Measurements from ENCODE around the gene SYCE1L.
A peak's percentile ranks its signal among the peaks of the same experiment; 100 is the strongest.

The SYCE1L gene

DNA sequence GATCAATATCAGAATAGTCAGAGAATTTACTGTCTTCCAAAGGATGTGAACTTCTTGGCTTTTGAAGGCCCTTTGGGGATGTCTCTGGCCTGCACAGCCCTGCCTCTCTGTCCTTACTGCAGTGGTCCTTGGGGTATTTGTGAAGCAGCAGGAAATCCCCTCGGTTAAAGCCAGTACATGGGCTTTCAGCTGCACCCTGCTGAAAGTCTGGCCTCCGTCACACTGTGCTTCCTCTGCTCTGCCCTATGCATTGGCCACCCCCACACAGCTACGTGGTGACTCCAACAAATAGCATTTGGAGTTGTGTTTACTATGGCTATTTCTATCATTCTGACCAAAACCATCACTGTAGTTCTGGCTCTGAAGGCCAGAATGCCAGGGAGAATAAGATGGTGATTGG, 21.2 kb downstream of the SYCE1L start:
- Histone ChIP-seq H3K27me3 (ENCODE audit: insufficient read depth, low read length) (no peaks in the 10 kb centered on the region), H2BK120ac (ENCODE audit: insufficient read depth, low read length, poor library complexity) (no peak overlapping the region), H4K91ac (ENCODE audit: low read depth, low read length) (no peak overlapping the region), H3K23ac (ENCODE audit: low read length) (no peak overlapping the region), H4K12ac (ENCODE audit: low read depth, low read length) (no peak overlapping the region), H3K14ac (ENCODE audit: low read length) (no peak overlapping the region), H3K27ac (ENCODE audit: low read depth, low read length) (no peak overlapping the region), H2BK12ac (ENCODE audit: low read length) (no peak overlapping the region), H3K9me3 (ENCODE audit: insufficient read depth, low read depth, low read length) (no peaks in the 10 kb centered on the region), H3K4me3 (ENCODE audit: low read depth, low read length) (no peak overlapping the region), H2BK5ac (ENCODE audit: low read depth, low read length, poor library complexity) (no peak overlapping the region), H3K79me1 (ENCODE audit: low read length) (no peaks in the 10 kb centered on the region), H3K4me2 (ENCODE audit: low read length) (no peak overlapping the region), H3K4me1 (ENCODE audit: control insufficient read depth in 1 of 2, insufficient read depth in 2 of 2, low read length in 2 of 2) (peaks cover 0 to 2% of the 10 kb centered on the region in 2 experiments), H4K8ac (ENCODE audit: low read depth, low read length) (no peak overlapping the region), H2AK5ac (ENCODE audit: low read length) (no peak overlapping the region), H3K36me3 (ENCODE audit: control insufficient read depth in 1 of 2, insufficient read depth in 2 of 2, low read length in 2 of 2) (peaks cover 2 to 3% of the 10 kb centered on the region in 2 experiments), H3K9ac (ENCODE audit: low read length) (no peak overlapping the region), H3K4ac (ENCODE audit: low read depth, low read length) (no peak overlapping the region), H3K18ac (ENCODE audit: low read length) (no peak overlapping the region), H3K79me2 (ENCODE audit: control insufficient read depth, insufficient read depth, low read length, poor library complexity) (no peaks in the 10 kb centered on the region), H2AFZ (ENCODE audit: insufficient read depth, low read length, poor library complexity) (no peak overlapping the region)
- DNase-seq = no peak
- no CpG with 5 or more reads among the region's 3 CpGs for whole genome bisulfite sequencing (ENCODE audit: extremely low coverage, insufficient coverage, insufficient read length)

- Histone ChIP-seq H3K36me3 (ENCODE audit: control insufficient read depth in 1 of 2, insufficient read depth in 2 of 2, low read length in 2 of 2) (peaks cover 2 to 3% of the 10 kb centered on the region in 2 experiments), H3K27me3 (ENCODE audit: insufficient read depth, low read length) (no peaks in the 10 kb centered on the region), H3K79me1 (ENCODE audit: low read length) (no peaks in the 10 kb centered on the region), H4K91ac (ENCODE audit: low read depth, low read length) (no peak overlapping the region), H2BK12ac (ENCODE audit: low read length) (no peak overlapping the region), H3K27ac (ENCODE audit: low read depth, low read length) (no peak overlapping the region), H3K14ac (ENCODE audit: low read length) (no peak overlapping the region), H4K12ac (ENCODE audit: low read depth, low read length) (no peak overlapping the region), H3K4ac (ENCODE audit: low read depth, low read length) (no peak overlapping the region), H3K23ac (ENCODE audit: low read length) (no peak overlapping the region), H2BK120ac (ENCODE audit: insufficient read depth, low read length, poor library complexity) (no peak overlapping the region), H2BK5ac (ENCODE audit: low read depth, low read length, poor library complexity) (no peak overlapping the region), H3K79me2 (ENCODE audit: control insufficient read depth, insufficient read depth, low read length, poor library complexity) (no peaks in the 10 kb centered on the region), H2AFZ (ENCODE audit: insufficient read depth, low read length, poor library complexity) (no peak overlapping the region), H3K4me2 (ENCODE audit: low read length) (no peak overlapping the region), H3K4me3 (ENCODE audit: low read depth, low read length) (no peak overlapping the region), H4K8ac (ENCODE audit: low read depth, low read length) (no peak overlapping the region), H3K18ac (ENCODE audit: low read length) (no peak overlapping the region), H3K9me3 (ENCODE audit: insufficient read depth, low read depth, low read length) (no peaks in the 10 kb centered on the region), H3K9ac (ENCODE audit: low read length) (no peak overlapping the region), H3K4me1 (ENCODE audit: control insufficient read depth in 1 of 2, insufficient read depth in 2 of 2, low read length in 2 of 2) (peaks cover 0 to 2% of the 10 kb centered on the region in 2 experiments), H2AK5ac (ENCODE audit: low read length) (no peak overlapping the region)
- no CpG with 5 or more reads among the region's 4 CpGs for WGBS (ENCODE audit: extremely low coverage, insufficient coverage, insufficient read length)
- DNase-seq = peak in 1 of 2 donors; percentile 38
These were observed 22.3 kb downstream of the SYCE1L start for GRCh38 chr16:77221482-77221881.

- no peaks in the 10 kb centered on the region for H3K79me1 ChIP-seq (ENCODE audit: low read length)
- peak in 1 of 2 donors; percentile 26 for DNase-seq
- H4K8ac ChIP-seq (ENCODE audit: low read depth, low read length) = no peak overlapping the region
- H3K27ac ChIP-seq (ENCODE audit: low read depth, low read length) = no peak overlapping the region
- no peak overlapping the region for H3K14ac ChIP-seq (ENCODE audit: low read length)
- no CpG with 5 or more reads among the region's 10 CpGs for WGBS (ENCODE audit: extremely low coverage, insufficient coverage, insufficient read length)
- no peak overlapping the region for H3K4me2 ChIP-seq (ENCODE audit: low read length)
- H4K91ac ChIP-seq (ENCODE audit: low read depth, low read length) = no peak overlapping the region
- H4K12ac ChIP-seq (ENCODE audit: low read depth, low read length) = no peak overlapping the region
- H3K36me3 ChIP-seq (ENCODE audit: control insufficient read depth in 1 of 2, insufficient read depth in 2 of 2, low read length in 2 of 2) = peaks cover 2 to 3% of the 10 kb centered on the region in 2 experiments
- no peak overlapping the region for H3K9ac ChIP-seq (ENCODE audit: low read length)
- no peak overlapping the region for H3K4ac ChIP-seq (ENCODE audit: low read depth, low read length)
- H2AFZ ChIP-seq (ENCODE audit: insufficient read depth, low read length, poor library complexity) = no peak overlapping the region
- H3K9me3 ChIP-seq (ENCODE audit: insufficient read depth, low read depth, low read length) = no peaks in the 10 kb centered on the region
- H3K4me1 ChIP-seq (ENCODE audit: control insufficient read depth in 1 of 2, insufficient read depth in 2 of 2, low read length in 2 of 2) = peaks cover 0 to 2% of the 10 kb centered on the region in 2 experiments
- no peak overlapping the region for H2BK120ac ChIP-seq (ENCODE audit: insufficient read depth, low read length, poor library complexity)
- H3K4me3 ChIP-seq (ENCODE audit: low read depth, low read length) = no peak overlapping the region
- H2BK12ac ChIP-seq (ENCODE audit: low read length) = no peak overlapping the region
- no peak overlapping the region for H3K23ac ChIP-seq (ENCODE audit: low read length)
- no peaks in the 10 kb centered on the region for H3K27me3 ChIP-seq (ENCODE audit: insufficient read depth, low read length)
- no peak overlapping the region for H2AK5ac ChIP-seq (ENCODE audit: low read length)
- H3K79me2 ChIP-seq (ENCODE audit: control insufficient read depth, insufficient read depth, low read length, poor library complexity) = no peaks in the 10 kb centered on the region
- no peak overlapping the region for H3K18ac ChIP-seq (ENCODE audit: low read length)
- H2BK5ac ChIP-seq (ENCODE audit: low read depth, low read length, poor library complexity) = no peak overlapping the region
These were observed 24.0 kb downstream of the SYCE1L start for GRCh38 chr16:77223184-77223583.

- H3K79me2 ChIP-seq (ENCODE audit: control insufficient read depth, insufficient read depth, low read length, poor library complexity) = no peaks in the 10 kb centered on the region
- no peak for DNase-seq
- H4K12ac ChIP-seq (ENCODE audit: low read depth, low read length) = no peak overlapping the region
- H2BK5ac ChIP-seq (ENCODE audit: low read depth, low read length, poor library complexity) = no peak overlapping the region
- H3K9me3 ChIP-seq (ENCODE audit: insufficient read depth, low read depth, low read length) = no peaks in the 10 kb centered on the region
- H3K4me1 ChIP-seq (ENCODE audit: control insufficient read depth in 1 of 2, insufficient read depth in 2 of 2, low read length in 2 of 2) = peaks cover 0 to 2% of the 10 kb centered on the region in 2 experiments
- no peak overlapping the region for H4K8ac ChIP-seq (ENCODE audit: low read depth, low read length)
- H3K14ac ChIP-seq (ENCODE audit: low read length) = no peak overlapping the region
- no peak overlapping the region for H3K4me3 ChIP-seq (ENCODE audit: low read depth, low read length)
- H3K79me1 ChIP-seq (ENCODE audit: low read length) = no peaks in the 10 kb centered on the region
- no peak overlapping the region for H3K18ac ChIP-seq (ENCODE audit: low read length)
- no peak overlapping the region for H2AK5ac ChIP-seq (ENCODE audit: low read length)
- H3K9ac ChIP-seq (ENCODE audit: low read length) = no peak overlapping the region
- no CpG with 5 or more reads among the region's 3 CpGs for whole genome bisulfite sequencing (ENCODE audit: extremely low coverage, insufficient coverage, insufficient read length)
- H3K4ac ChIP-seq (ENCODE audit: low read depth, low read length) = no peak overlapping the region
- no peak overlapping the region for H2BK120ac ChIP-seq (ENCODE audit: insufficient read depth, low read length, poor library complexity)
- H2AFZ ChIP-seq (ENCODE audit: insufficient read depth, low read length, poor library complexity) = no peak overlapping the region
- no peak overlapping the region for H3K23ac ChIP-seq (ENCODE audit: low read length)
- H3K4me2 ChIP-seq (ENCODE audit: low read length) = no peak overlapping the region
- no peak overlapping the region for H3K27ac ChIP-seq (ENCODE audit: low read depth, low read length)
- no peaks in the 10 kb centered on the region for H3K27me3 ChIP-seq (ENCODE audit: insufficient read depth, low read length)
- H4K91ac ChIP-seq (ENCODE audit: low read depth, low read length) = no peak overlapping the region
- no peak overlapping the region for H2BK12ac ChIP-seq (ENCODE audit: low read length)
- peaks cover 2 to 3% of the 10 kb centered on the region in 2 experiments for H3K36me3 ChIP-seq (ENCODE audit: control insufficient read depth in 1 of 2, insufficient read depth in 2 of 2, low read length in 2 of 2)
These were observed 26.0 kb downstream of the SYCE1L start for GRCh38 chr16:77225182-77225581.

All from trophoblast cell (in vitro differentiated cells and primary cell).